ENCODE measurements around the gene SNRPF. TPM values are rescaled to one million over a fixed set of nuclear protein-coding genes. Genes with fewer than 3 reads are reported as not detected.

Gene SNRPF
- total and polyA plus RNA-seq, 2 of the 8 experiments (the other 6 are each of a cell fraction or from before 2014, with no cell fraction given) = 58.5 to 79.7 TPM

DNA sequence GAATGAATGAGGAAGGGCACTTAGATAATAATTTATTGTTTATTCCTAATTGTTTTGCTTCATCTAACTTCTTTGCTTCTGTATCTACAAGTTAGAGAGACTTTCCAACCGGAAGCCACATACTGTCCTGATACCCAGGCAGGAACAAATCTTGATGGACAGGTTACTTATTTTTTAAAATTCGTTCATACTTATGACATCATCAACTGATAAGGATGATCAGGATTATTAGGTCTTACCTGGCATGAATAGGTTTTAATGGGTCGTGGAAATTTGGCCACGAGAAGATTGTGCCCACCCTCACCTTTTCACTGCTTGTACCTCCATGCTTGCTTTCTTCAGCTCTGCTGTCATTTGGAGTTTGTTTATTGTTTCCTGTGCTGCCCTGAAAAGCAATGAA lies 39.3 kb downstream of the SNRPF start (continued):
- TF ChIP-seq, protein P1, sequence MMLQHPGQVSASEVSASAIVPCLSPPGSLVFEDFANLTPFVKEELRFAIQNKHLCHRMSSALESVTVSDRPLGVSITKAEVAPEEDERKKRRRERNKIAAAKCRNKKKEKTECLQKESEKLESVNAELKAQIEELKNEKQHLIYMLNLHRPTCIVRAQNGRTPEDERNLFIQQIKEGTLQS (IDR thresholded peaks at IDR 0.05; ENCODE audit: insufficient read depth, low read depth, low read length) = no peak
